Measurements from ENCODE around the gene OSBPL7. TPM values are rescaled to one million over a fixed set of nuclear protein-coding genes. Genes with fewer than 3 reads are reported as not detected.

OSBPL7 gene
- total and polyA plus RNA-seq, 2 of the 13 experiments (the other 11 are each of a cell fraction or from before 2014, with no cell fraction given) = 4.7 to 6.6 TPM

DNA sequence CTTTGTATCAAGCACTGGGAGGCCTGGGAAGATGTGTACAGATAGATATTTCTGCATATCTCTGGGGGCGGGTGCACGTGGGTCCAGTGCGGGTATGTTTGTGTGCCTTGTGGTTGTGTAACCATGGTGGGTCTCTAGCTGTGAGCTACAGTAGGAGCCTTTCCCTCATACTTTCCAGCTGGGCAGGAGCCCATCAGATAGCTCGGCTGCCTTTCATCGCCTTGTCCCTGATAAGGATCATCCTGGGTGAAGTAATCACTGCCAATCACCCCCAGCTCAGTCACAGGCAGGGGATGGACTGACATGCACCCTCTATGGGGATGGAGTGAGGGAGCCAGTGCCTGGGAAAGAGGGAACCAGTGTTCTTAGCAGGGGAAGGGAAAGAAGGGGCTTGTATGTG, 22.6 kb upstream of the OSBPL7 start (continued):
- TF ChIP-seq NCOR1 (IDR thresholded peaks at IDR 0.05; ENCODE audit: borderline replicate concordance, low read length) = no peak
- 0 out of 2 replicates have a peak, but pooled peaks have one; percentile 30 for TF ChIP-seq PAXIP1 (CRISPR knock-in tag; conservative IDR thresholded peaks at IDR 0.05)
- no peak for TF ChIP-seq ZBTB10 (CRISPR knock-in tag; IDR thresholded peaks at IDR 0.05; ENCODE audit: borderline replicate concordance)
- no peak for TF ChIP-seq ZNF772 (CRISPR knock-in tag; IDR thresholded peaks at IDR 0.05)
- TF ChIP-seq ZNF713 (CRISPR knock-in tag; IDR thresholded peaks at IDR 0.05) = no peak
- no peak for TF ChIP-seq SP2 (CRISPR knock-in tag; IDR thresholded peaks at IDR 0.05)
- no peak for TF ChIP-seq SMC3 (IDR thresholded peaks at IDR 0.05; ENCODE audit: low read length)
- no peak for TF ChIP-seq MAFG (CRISPR knock-in tag; IDR thresholded peaks at IDR 0.05)
- TF ChIP-seq, protein P1, sequence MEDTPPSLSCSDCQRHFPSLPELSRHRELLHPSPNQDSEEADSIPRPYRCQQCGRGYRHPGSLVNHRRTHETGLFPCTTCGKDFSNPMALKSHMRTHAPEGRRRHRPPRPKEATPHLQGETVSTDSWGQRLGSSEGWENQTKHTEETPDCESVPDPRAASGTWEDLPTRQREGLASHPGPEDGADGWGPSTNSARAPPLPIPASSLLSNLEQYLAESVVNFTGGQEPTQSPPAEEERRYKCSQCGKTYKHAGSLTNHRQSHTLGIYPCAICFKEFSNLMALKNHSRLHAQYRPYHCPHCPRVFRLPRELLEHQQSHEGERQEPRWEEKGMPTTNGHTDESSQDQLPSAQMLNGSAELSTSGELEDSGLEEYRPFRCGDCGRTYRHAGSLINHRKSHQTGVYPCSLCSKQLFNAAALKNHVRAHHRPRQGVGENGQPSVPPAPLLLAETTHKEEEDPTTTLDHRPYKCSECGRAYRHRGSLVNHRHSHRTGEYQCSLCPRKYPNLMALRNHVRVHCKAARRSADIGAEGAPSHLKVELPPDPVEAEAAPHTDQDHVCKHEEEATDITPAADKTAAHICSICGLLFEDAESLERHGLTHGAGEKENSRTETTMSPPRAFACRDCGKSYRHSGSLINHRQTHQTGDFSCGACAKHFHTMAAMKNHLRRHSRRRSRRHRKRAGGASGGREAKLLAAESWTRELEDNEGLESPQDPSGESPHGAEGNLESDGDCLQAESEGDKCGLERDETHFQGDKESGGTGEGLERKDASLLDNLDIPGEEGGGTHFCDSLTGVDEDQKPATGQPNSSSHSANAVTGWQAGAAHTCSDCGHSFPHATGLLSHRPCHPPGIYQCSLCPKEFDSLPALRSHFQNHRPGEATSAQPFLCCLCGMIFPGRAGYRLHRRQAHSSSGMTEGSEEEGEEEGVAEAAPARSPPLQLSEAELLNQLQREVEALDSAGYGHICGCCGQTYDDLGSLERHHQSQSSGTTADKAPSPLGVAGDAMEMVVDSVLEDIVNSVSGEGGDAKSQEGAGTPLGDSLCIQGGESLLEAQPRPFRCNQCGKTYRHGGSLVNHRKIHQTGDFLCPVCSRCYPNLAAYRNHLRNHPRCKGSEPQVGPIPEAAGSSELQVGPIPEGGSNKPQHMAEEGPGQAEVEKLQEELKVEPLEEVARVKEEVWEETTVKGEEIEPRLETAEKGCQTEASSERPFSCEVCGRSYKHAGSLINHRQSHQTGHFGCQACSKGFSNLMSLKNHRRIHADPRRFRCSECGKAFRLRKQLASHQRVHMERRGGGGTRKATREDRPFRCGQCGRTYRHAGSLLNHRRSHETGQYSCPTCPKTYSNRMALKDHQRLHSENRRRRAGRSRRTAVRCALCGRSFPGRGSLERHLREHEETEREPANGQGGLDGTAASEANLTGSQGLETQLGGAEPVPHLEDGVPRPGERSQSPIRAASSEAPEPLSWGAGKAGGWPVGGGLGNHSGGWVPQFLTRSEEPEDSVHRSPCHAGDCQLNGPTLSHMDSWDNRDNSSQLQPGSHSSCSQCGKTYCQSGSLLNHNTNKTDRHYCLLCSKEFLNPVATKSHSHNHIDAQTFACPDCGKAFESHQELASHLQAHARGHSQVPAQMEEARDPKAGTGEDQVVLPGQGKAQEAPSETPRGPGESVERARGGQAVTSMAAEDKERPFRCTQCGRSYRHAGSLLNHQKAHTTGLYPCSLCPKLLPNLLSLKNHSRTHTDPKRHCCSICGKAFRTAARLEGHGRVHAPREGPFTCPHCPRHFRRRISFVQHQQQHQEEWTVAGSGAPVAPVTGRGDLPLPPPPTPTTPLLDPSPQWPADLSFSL (CRISPR knock-in tag; IDR thresholded peaks at IDR 0.05) = peak; percentile 85
- TF ChIP-seq, protein P2, sequence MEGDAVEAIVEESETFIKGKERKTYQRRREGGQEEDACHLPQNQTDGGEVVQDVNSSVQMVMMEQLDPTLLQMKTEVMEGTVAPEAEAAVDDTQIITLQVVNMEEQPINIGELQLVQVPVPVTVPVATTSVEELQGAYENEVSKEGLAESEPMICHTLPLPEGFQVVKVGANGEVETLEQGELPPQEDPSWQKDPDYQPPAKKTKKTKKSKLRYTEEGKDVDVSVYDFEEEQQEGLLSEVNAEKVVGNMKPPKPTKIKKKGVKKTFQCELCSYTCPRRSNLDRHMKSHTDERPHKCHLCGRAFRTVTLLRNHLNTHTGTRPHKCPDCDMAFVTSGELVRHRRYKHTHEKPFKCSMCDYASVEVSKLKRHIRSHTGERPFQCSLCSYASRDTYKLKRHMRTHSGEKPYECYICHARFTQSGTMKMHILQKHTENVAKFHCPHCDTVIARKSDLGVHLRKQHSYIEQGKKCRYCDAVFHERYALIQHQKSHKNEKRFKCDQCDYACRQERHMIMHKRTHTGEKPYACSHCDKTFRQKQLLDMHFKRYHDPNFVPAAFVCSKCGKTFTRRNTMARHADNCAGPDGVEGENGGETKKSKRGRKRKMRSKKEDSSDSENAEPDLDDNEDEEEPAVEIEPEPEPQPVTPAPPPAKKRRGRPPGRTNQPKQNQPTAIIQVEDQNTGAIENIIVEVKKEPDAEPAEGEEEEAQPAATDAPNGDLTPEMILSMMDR (CRISPR knock-in tag; IDR thresholded peaks at IDR 0.05) = 0 out of 2 replicates have a peak, but pooled peaks have one; percentile 2
- peak; percentile 23; the same call in 1 of the 2 replicates for TF ChIP-seq TBX2 (CRISPR knock-in tag; IDR thresholded peaks at IDR 0.05; ENCODE audit: borderline replicate concordance)
- no peak for TF ChIP-seq ZKSCAN8 (CRISPR knock-in tag; IDR thresholded peaks at IDR 0.05; ENCODE audit: borderline replicate concordance)
- TF ChIP-seq NR2F6 (IDR thresholded peaks at IDR 0.05) = no peak
- TF ChIP-seq NR2F6 (CRISPR knock-in tag; IDR thresholded peaks at IDR 0.05) = no peak
- no peak for TF ChIP-seq POGZ (CRISPR knock-in tag; IDR thresholded peaks at IDR 0.05)
- no peak for TF ChIP-seq KLF12 (CRISPR knock-in tag; IDR thresholded peaks at IDR 0.05; ENCODE audit: borderline replicate concordance)

All from HepG2 (cell line).